Mesenchymal stem cell (in vitro differentiated cells and primary cell): Measurements from ENCODE around the gene KLHL29.
A peak's percentile ranks its signal among the peaks of the same experiment; 100 is the strongest.

ENCODE experiments used
- DNase-seq: peaks from one replicate; pipeline ENCODE4 v3.0.0-alpha.2; 2013
- H2AFZ ChIP-seq: one replicate; pipeline ENCODE4 v1.6.1; 2013; ENCODE audit warnings: low read depth, mild to moderate bottlenecking, control low read depth, inconsistent platforms, low read length, moderate library complexity
- H2AK5ac ChIP-seq: 2 replicates; pipeline ENCODE4 v1.6.1; 2013; ENCODE audit warnings: low read length, moderate library complexity, mild to moderate bottlenecking, inconsistent platforms; ENCODE audit not compliant: severe bottlenecking
- H2BK120ac ChIP-seq: one replicate; pipeline ENCODE4 v1.6.1; 2013; ENCODE audit warnings: low read depth, mild to moderate bottlenecking, inconsistent platforms, low read length, moderate library complexity
- H2BK12ac ChIP-seq, 2 experiments: one replicate each; pipeline ENCODE4 v1.6.1; 2013; ENCODE audit warnings: inconsistent platforms in 2 of 2, low read length in 2 of 2, mild to moderate bottlenecking in 2 of 2, moderate library complexity in 2 of 2, control low read depth in 1 of 2
- H2BK15ac ChIP-seq: one replicate; pipeline ENCODE4 v1.6.1; 2013; ENCODE audit warnings: mild to moderate bottlenecking, low read depth, inconsistent platforms; ENCODE audit not compliant: poor library complexity, severe bottlenecking
- H2BK5ac ChIP-seq: 2 replicates; pipeline ENCODE4 v1.6.1; 2013; ENCODE audit warnings: low read depth, mild to moderate bottlenecking, low read length, control low read depth, inconsistent platforms; ENCODE audit not compliant: poor library complexity, severe bottlenecking
- H3K14ac ChIP-seq, 2 experiments: one replicate each; pipeline ENCODE4 v1.6.1; 2013; ENCODE audit warnings: inconsistent platforms in 2 of 2, low read length in 2 of 2, control low read depth in 1 of 2, mild to moderate bottlenecking in 1 of 2, moderate library complexity in 1 of 2
- H3K18ac ChIP-seq, 2 experiments: one replicate each; pipeline ENCODE4 v1.6.1; 2013; ENCODE audit warnings: inconsistent platforms in 2 of 2, low read length in 2 of 2, control low read depth in 1 of 2, low read depth in 1 of 2, mild to moderate bottlenecking in 1 of 2
- H3K23ac ChIP-seq, 2 experiments: one replicate each; pipeline ENCODE4 v1.6.1; 2013; ENCODE audit warnings: inconsistent platforms in 2 of 2, low read length in 2 of 2, mild to moderate bottlenecking in 2 of 2, moderate library complexity in 2 of 2, control low read depth in 1 of 2
- H3K27ac ChIP-seq: 2 replicates; pipeline ENCODE4 v1.5.1; 2013; ENCODE audit warnings: mild to moderate bottlenecking, moderate library complexity, low read length, control low read depth, inconsistent platforms; ENCODE audit not compliant: poor library complexity, severe bottlenecking
- H3K27me3 ChIP-seq, 2 experiments: 2 replicates each; pipeline versions ENCODE4 v1.6.1 to v1.7.0; 2013; ENCODE audit warnings: low read length in 2 of 2, mild to moderate bottlenecking in 2 of 2, moderate library complexity in 2 of 2, control low read depth in 1 of 2, inconsistent platforms in 1 of 2; ENCODE audit not compliant: control insufficient read depth in 1 of 2, insufficient read depth in 1 of 2
- H3K36me3 ChIP-seq, 2 experiments: 2 replicates each; pipeline versions ENCODE4 v1.6.1 to v1.7.0; 2013; ENCODE audit warnings: low read length in 2 of 2, control low read depth in 1 of 2, inconsistent platforms in 1 of 2, low read depth in 1 of 2, mild to moderate bottlenecking in 1 of 2; ENCODE audit not compliant: insufficient read depth in 2 of 2, control insufficient read depth in 1 of 2
- H3K4ac ChIP-seq, 2 experiments: one replicate each; pipeline ENCODE4 v1.6.1; 2013; ENCODE audit warnings: inconsistent platforms in 2 of 2, low read length in 2 of 2, mild to moderate bottlenecking in 2 of 2, moderate library complexity in 2 of 2, control low read depth in 1 of 2, low read depth in 1 of 2
- H3K4me1 ChIP-seq: 2 replicates; pipeline ENCODE4 v1.6.1; 2013; ENCODE audit warnings: low read depth, low read length, control low read depth; ENCODE audit not compliant: control insufficient read depth, insufficient read depth
- H3K4me2 ChIP-seq: 2 replicates; pipeline ENCODE4 v1.6.1; 2013; ENCODE audit warnings: low read length, mild to moderate bottlenecking, inconsistent platforms; ENCODE audit not compliant: poor library complexity, severe bottlenecking
- H3K4me3 ChIP-seq, 2 experiments: 2 replicates each; pipeline versions ENCODE4 v1.5.1 to v1.7.0; 2013; ENCODE audit warnings: low read length in 2 of 2, mild to moderate bottlenecking in 2 of 2, control low read depth in 1 of 2, low read depth in 1 of 2; ENCODE audit not compliant: insufficient read depth in 1 of 2
- H3K79me1 ChIP-seq: replicated peaks from 2 replicates; pipeline ENCODE4 v1.6.1; 2013; ENCODE audit warnings: mild to moderate bottlenecking, control low read depth, low read length, inconsistent platforms; ENCODE audit not compliant: poor library complexity, severe bottlenecking
- H3K9ac ChIP-seq: 2 replicates; pipeline ENCODE4 v1.7.0; 2013; ENCODE audit warnings: mild to moderate bottlenecking, low read length, moderate library complexity
- H3K9me3 ChIP-seq: 2 replicates; pipeline ENCODE4 v1.7.0; 2013; ENCODE audit warnings: mild to moderate bottlenecking, low read length; ENCODE audit not compliant: control insufficient read depth
- H4K8ac ChIP-seq: one replicate; pipeline ENCODE4 v1.6.1; 2013; ENCODE audit warnings: inconsistent platforms, mild to moderate bottlenecking, low read length, moderate library complexity
- H4K91ac ChIP-seq: one replicate; pipeline ENCODE4 v1.6.1; 2013; ENCODE audit warnings: mild to moderate bottlenecking, low read length, inconsistent platforms
- WGBS: methylation state at CpG from one replicate; pipeline ENCODE4 v1.1.7; 2013; ENCODE audit warnings: mixed read lengths; 5-methylcytosine and 5-hydroxymethylcytosine counted together

KLHL29 gene

DNA sequence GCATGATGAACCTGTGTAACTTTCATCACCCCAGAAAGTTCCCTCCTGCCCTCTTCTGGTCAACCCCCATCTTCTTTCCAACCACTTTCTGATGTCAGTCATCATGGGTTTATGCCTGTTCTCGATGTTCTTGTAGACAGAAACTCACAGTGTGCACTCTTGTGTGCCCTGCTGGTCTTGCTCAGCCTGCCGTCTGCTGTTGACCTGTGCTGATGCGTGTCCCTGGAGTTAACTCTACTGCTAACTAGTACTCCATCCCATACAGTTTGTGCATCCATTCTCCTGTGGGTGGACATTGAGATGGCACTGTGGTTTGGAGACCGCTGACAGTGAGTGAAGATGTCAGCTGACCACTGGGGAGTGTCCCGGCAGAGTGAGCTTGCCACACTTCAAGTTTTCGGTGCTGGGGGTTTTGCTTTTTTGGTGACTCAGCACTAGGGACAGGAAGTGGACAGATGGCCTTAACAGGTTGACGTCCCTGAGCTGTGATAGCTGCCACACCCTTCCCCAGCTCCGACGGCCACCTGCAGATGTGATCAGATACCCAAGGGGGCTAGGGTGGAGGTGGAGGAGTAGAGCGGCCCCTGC is 14.8 kb downstream of the KLHL29 start:
- no peak overlapping the region for H3K4me3 ChIP-seq
- no peak overlapping the region for H3K4ac ChIP-seq
- peak overlapping the region in 1 of 2 experiments; percentile 46 for H3K23ac ChIP-seq
- H3K9me3 ChIP-seq = no peaks in the 10 kb centered on the region
- no peak overlapping the region for H4K8ac ChIP-seq
- no peak overlapping the region for H2BK15ac ChIP-seq
- peaks cover 4% of the 10 kb centered on the region for H3K4me1 ChIP-seq
- H3K36me3 ChIP-seq = no peaks in the 10 kb centered on the region
- no peak overlapping the region for H3K9ac ChIP-seq
- H2BK12ac ChIP-seq = no peak overlapping the region
- 85% methylated on average over 10 of the region's 10 CpGs for WGBS
- H3K18ac ChIP-seq = no peak overlapping the region
- no peak for DNase-seq
- H3K79me1 ChIP-seq = peaks cover 41% of the 10 kb centered on the region
- H2AK5ac ChIP-seq = no peak overlapping the region
- no peak overlapping the region for H3K27ac ChIP-seq
- no peaks in the 10 kb centered on the region for H3K27me3 ChIP-seq
- H4K91ac ChIP-seq = no peak overlapping the region
- no peak overlapping the region for H3K14ac ChIP-seq
- no peak overlapping the region for H2BK5ac ChIP-seq
- H2AFZ ChIP-seq = no peak overlapping the region
- no peak overlapping the region for H3K4me2 ChIP-seq
- no peak overlapping the region for H2BK120ac ChIP-seq

DNA sequence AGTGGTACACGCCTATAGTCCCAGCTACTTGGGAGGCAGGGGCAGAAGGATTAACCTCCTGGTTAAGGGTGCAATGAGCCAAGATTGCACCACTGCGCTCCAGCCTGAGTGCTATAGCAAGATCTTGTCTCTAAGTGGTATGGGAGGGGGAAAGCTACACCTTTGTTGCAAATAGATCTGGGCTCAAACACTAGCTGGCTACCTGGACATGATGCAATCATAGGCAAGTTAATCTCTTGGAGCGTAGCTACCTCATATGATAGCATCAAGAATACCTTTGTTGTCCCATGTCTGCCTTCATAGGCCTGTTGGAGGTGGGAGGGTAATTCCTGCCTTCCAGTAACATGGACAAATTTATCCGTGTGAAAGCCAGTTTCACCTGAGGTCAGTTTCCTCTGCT is 15.7 kb downstream of the KLHL29 start:
- Histone ChIP-seq H3K14ac (no peak overlapping the region), H2AK5ac (no peak overlapping the region), H3K9ac (no peak overlapping the region), H3K4me2 (no peak overlapping the region), H2BK120ac (no peak overlapping the region), H2AFZ (no peak overlapping the region), H3K79me1 (peaks cover 43% of the 10 kb centered on the region), H3K18ac (no peak overlapping the region), H3K9me3 (no peaks in the 10 kb centered on the region), H3K4ac (no peak overlapping the region), H4K8ac (no peak overlapping the region), H3K27ac (no peak overlapping the region), H3K23ac (no peak overlapping the region), H2BK15ac (peak overlapping the region; percentile 32), H2BK5ac (no peak overlapping the region), H2BK12ac (no peak overlapping the region), H3K4me3 (no peak overlapping the region), H4K91ac (no peak overlapping the region), H3K4me1 (peaks cover 5% of the 10 kb centered on the region), H3K36me3 (no peaks in the 10 kb centered on the region), H3K27me3 (no peaks in the 10 kb centered on the region)
- DNase-seq = no peak
- 98% methylated on average over 3 of the region's 4 CpGs for WGBS

DNA sequence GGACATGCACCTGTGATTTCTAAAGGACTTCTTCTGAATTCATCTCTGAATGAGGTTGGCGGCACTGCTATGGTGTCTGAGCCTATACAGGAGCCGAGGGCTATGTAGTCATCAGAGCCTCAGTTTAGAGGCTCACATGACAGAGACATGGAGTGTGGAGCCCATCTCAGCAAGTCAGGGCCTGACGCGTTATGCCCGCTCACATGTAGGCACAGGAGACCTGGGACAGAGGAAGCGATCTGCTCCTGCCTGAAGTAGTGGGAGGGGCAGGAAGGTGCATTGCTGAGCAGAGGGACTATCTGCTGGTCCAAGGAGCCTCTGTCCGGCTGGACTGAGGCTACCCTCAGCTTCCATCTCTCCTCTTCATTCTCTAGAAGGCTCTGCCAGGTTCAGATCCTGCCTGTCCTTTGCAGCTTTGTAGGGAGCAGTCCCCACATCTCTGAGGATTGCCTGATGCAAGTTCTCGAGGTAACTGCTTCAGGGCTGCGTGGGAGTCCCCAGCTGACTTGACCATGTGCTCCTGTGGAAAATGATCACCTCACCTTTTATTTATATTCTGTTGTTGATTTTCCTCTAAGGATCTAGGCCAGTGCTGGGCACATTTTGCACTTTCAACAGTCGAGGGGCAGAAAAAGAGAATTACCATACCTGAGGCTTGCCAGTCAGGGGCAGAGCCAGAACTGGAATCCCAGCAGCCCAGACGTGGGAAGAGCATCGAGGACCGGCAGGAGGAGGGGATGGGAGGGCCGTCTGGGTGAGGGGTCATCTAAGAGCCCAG is 16.6 kb downstream of the KLHL29 start:
- Histone ChIP-seq H3K27ac (no peak overlapping the region), H3K14ac (no peak overlapping the region), H3K4me1 (peaks cover 5% of the 10 kb centered on the region), H3K18ac (no peak overlapping the region), H3K9me3 (no peaks in the 10 kb centered on the region), H3K4ac (peak overlapping the region in 1 of 2 experiments; percentile 73), H3K9ac (no peak overlapping the region), H2AFZ (no peak overlapping the region), H4K8ac (peak overlapping the region; percentile 12), H3K4me2 (no peak overlapping the region), H2AK5ac (no peak overlapping the region), H3K23ac (no peak overlapping the region), H4K91ac (no peak overlapping the region), H2BK12ac (peak overlapping the region in 1 of 2 experiments; percentile 8), H3K36me3 (no peaks in the 10 kb centered on the region), H3K27me3 (no peaks in the 10 kb centered on the region), H2BK5ac (no peak overlapping the region), H3K79me1 (peaks cover 42% of the 10 kb centered on the region), H2BK120ac (peak overlapping the region; percentile 65), H3K4me3 (no peak overlapping the region), H2BK15ac (peak overlapping the region; percentile 33)
- WGBS = 87% methylated on average over 14 of the region's 14 CpGs
- DNase-seq = no peak

DNA sequence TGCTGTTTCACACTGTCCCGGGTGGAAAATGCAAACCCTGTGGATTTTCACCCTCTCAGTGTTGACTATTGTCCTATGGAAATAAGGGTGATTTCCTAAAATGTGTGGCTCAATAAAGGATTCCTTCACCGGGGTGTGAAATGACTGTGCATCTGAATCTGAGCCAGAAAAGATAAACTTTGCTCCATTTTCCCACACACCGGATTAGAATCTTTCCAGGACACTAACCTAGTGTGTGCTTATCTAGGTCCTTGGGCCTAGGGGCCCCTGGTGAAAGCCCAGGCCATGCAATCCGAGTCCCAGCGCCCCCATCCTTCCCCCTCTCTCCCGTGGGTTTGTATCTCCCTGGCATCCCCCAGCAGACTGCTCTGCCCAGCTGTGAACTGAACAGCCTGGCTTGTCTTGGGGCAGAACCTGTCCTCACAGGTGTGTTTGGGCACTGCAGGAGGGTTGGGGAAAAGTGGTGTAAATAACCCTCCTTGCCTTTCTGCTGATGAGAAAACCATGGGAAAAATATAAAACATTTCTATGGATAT is 17.3 kb downstream of the KLHL29 start:
- no peak overlapping the region for H2BK5ac ChIP-seq
- WGBS = 62% methylated on average over 3 of the region's 6 CpGs

More for the DNA sequence above, 17.3 kb downstream of the KLHL29 start:
- no peak overlapping the region for H2BK12ac ChIP-seq
- peak overlapping the region; percentile 65 for H2BK120ac ChIP-seq
- H3K9me3 ChIP-seq = no peaks in the 10 kb centered on the region
- no peak overlapping the region for H2AFZ ChIP-seq
- H3K18ac ChIP-seq = no peak overlapping the region
- peaks cover 36% of the 10 kb centered on the region for H3K79me1 ChIP-seq
- no peak overlapping the region for H3K14ac ChIP-seq
- H4K8ac ChIP-seq = no peak overlapping the region
- no peak overlapping the region for H3K9ac ChIP-seq
- H4K91ac ChIP-seq = peak overlapping the region; percentile 58
- H3K4me2 ChIP-seq = no peak overlapping the region
- no peak overlapping the region for H3K27ac ChIP-seq
- no peaks in the 10 kb centered on the region for H3K27me3 ChIP-seq
- peaks cover 5% of the 10 kb centered on the region for H3K4me1 ChIP-seq
- H3K4ac ChIP-seq = no peak overlapping the region
- no peak overlapping the region for H3K4me3 ChIP-seq
- no peak overlapping the region for H2BK15ac ChIP-seq
- no peak overlapping the region for H2AK5ac ChIP-seq
- H3K36me3 ChIP-seq = no peaks in the 10 kb centered on the region
- DNase-seq = no peak
- H3K23ac ChIP-seq = peak overlapping the region in 1 of 2 experiments; percentile 90
